Testis (tissue), 3 donors: ENCODE data around the gene DPF1. TPM values are rescaled to one million over a fixed set of nuclear protein-coding genes. Genes with fewer than 3 reads are reported as not detected.
A peak's percentile ranks its signal among the peaks of the same experiment; 100 is the strongest.
"Not testable (repeated sequence)": the region's sequence is repeated elsewhere in the genome, so short reads cannot be mapped to it uniquely, and the experiment has no call there.

Experiments
- DNase-seq: peaks from one replicate; pipeline ENCODE4 v3.0.0-alpha.2; 2019
- H3K27ac ChIP-seq, 2 donors: fragments of 200-600 bp; sonication (generic); one replicate each; pipeline ENCODE4 v1.5.1; 2019
- H3K27me3 ChIP-seq: fragments of 200-600 bp; sonication (generic); one replicate; pipeline ENCODE4 v1.5.1; 2019
- H3K36me3 ChIP-seq: fragments of 200-600 bp; sonication (generic); one replicate; pipeline ENCODE4 v1.5.1; 2017; ENCODE audit warnings: low read depth; ENCODE audit errors: missing control alignments
- H3K4me1 ChIP-seq: fragments of 200-600 bp; sonication (generic); one replicate; pipeline ENCODE4 v1.5.1; 2019
- H3K4me3 ChIP-seq, 2 donors: fragments of 200-600 bp; sonication (generic); one replicate each; pipeline ENCODE4 v1.5.1; 2017 to 2019
- H3K9me3 ChIP-seq: fragments of 200-600 bp; sonication (generic); one replicate; pipeline ENCODE4 v1.5.1; 2017
- CTCF ChIP-seq, 3 experiments: fragments of 450-650 bp in 2 of 3; fragments of 200-600 bp in 1 of 3; sonication (generic) in 1 of 3; IDR thresholded peaks; one replicate each; pipeline ENCODE4 v1.5.1; 2016 to 2019; ENCODE audit warnings: antibody characterized with exemption in 3 of 3, mild to moderate bottlenecking in 2 of 3, moderate library complexity in 1 of 3
- POLR2A ChIP-seq: fragments of 450-650 bp; IDR thresholded peaks from one replicate; pipeline ENCODE4 v1.6.1; 2017; ENCODE audit warnings: antibody characterized with exemption, mild to moderate bottlenecking, moderate library complexity
- WGBS, 2 donors: methylation state at CpG; one replicate each; pipeline ENCODE4 v1.1.5; 2018; 5-methylcytosine and 5-hydroxymethylcytosine counted together
- intact Hi-C: fragments of 100-400 bp; cut with DNase I; formaldehyde crosslinking; loops from one replicate; pipeline ENCODE4 v1.15.1; 2023; ENCODE audit warnings: low total_unique reads
- polyA plus RNA-seq: library from polyadenylated mRNA; stranded (reverse); fragments of 350-450 nt; fragmentation: Illumina TruSeq; extraction: RNeasy Lipid Tissue Mini Kit (QIAGEN cat#74804); gene quantifications from one replicate; pipeline ENCODE4 v1.2.3, GENCODE V29; 2014; ENCODE audit warnings: low read depth, low replicate concordance; ENCODE audit not compliant: insufficient read depth
- total RNA-seq, 2 donors: library from RNA; depleted of rRNA; stranded (reverse); fragments of >200 nt; gene quantifications; one replicate each; pipeline ENCODE4 v1.2.3, GENCODE V29; 2016

DPF1 gene
- total and polyA plus RNA-seq, 3 donors from 2014 or later = 3.6 to 6.4 (median 4.7) TPM

DNA sequence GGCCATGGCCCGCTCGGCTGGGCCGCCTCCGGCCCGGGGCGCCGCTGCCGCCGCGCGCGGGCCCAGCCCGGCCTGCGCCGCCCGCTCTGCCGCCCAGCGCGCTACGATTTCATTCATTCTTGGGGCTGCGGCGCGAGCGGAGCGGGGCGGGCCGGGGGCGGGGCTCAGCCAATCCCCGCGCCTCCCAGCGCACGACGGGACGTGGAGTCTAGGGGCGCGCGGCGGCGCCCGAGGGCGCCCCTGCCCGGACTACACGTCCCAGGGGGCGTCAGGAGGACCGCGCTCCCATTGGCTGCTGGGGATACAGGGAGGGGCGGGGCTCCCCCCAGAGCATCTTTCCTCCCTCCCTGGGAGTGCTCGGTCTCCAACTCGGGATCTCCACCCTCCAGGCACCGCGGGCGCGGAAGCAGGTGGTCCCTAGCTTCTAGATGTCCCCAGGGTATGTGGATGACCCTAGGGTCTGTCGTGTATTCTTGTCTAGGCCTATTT, 5.6 kb upstream of the DPF1 start:
- intact Hi-C loops = no loop called here
- no peak overlapping the region for H3K27ac ChIP-seq
- no peak for TF ChIP-seq CTCF (IDR thresholded peaks at IDR 0.05)
- no peak for TF ChIP-seq POLR2A
- WGBS, 2 donors = 0% methylated on average over 44 of the region's 54 CpGs; no CpG with 5 or more reads in 1 of the 2 donors
- peak; percentile 77 for DNase-seq
- H3K9me3 ChIP-seq = no peaks in the 10 kb centered on the region
- H3K4me3 ChIP-seq = no peak overlapping the region
- no peaks in the 10 kb centered on the region for H3K36me3 ChIP-seq
- H3K27me3 ChIP-seq = peaks cover 4% of the 10 kb centered on the region
- peaks cover 12% of the 10 kb centered on the region for H3K4me1 ChIP-seq

GRCh38 chr19:38228491-38229439, 4.7 kb upstream of the DPF1 start:
- DNase-seq = no peak
- Histone ChIP-seq H3K36me3 (no peaks in the 10 kb centered on the region), H3K27me3 (peaks cover 4% of the 10 kb centered on the region), H3K9me3 (no peaks in the 10 kb centered on the region), H3K4me3 (peak overlapping the region in 1 of 2 donors; percentile 7), H3K27ac (no peak overlapping the region), H3K4me1 (peaks cover 13% of the 10 kb centered on the region)
- intact Hi-C loops = no loop called here
- WGBS, 2 donors = 1 to 2% methylated on average over 43 to 64 of the region's 80 CpGs
- TF ChIP-seq POLR2A (no peak), CTCF (IDR thresholded peaks at IDR 0.05) (no peak)

- DNase-seq = no peak
- Histone ChIP-seq H3K36me3 (no peaks in the 10 kb centered on the region), H3K4me1 (peaks cover 15% of the 10 kb centered on the region), H3K27ac (no peak overlapping the region), H3K9me3 (no peaks in the 10 kb centered on the region), H3K27me3 (peaks cover 4% of the 10 kb centered on the region), H3K4me3 (no peak overlapping the region)
- TF ChIP-seq POLR2A = no peak
- TF ChIP-seq CTCF (IDR thresholded peaks at IDR 0.05) = no peak
- intact Hi-C loops = no loop called here
- 7 to 25% methylated on average over 13 to 15 of the region's 16 CpGs for WGBS, 2 donors
Observed at GRCh38 chr19:38228005-38228377, 4.0 kb upstream of the DPF1 start.

GRCh38 chr19:38227287-38228004, 3.4 kb upstream of the DPF1 start:
- Histone ChIP-seq H3K36me3 (no peaks in the 10 kb centered on the region), H3K9me3 (no peaks in the 10 kb centered on the region), H3K4me1 (peaks cover 15% of the 10 kb centered on the region), H3K4me3 (no peak overlapping the region), H3K27me3 (peaks cover 4% of the 10 kb centered on the region), H3K27ac (no peak overlapping the region)
- DNase-seq = no peak
- 60 to 81% methylated on average over 6 to 11 of the region's 11 CpGs for WGBS, 2 donors
- no peak for TF ChIP-seq CTCF (IDR thresholded peaks at IDR 0.05)
- TF ChIP-seq POLR2A = no peak
- intact Hi-C loops = no loop called here

- peaks cover 15% of the 10 kb centered on the region for H3K4me1 ChIP-seq
- H3K27ac ChIP-seq, H3K9me3 ChIP-seq, H3K27me3 ChIP-seq, intact Hi-C loops, H3K36me3 ChIP-seq, H3K4me3 ChIP-seq, DNase-seq: not testable (repeated sequence)
- 76 to 84% methylated on average over 6 of the region's 6 CpGs for WGBS, 2 donors
Observed at GRCh38 chr19:38224863-38225218, 819 bp upstream of the DPF1 start.
